Prostate gland (tissue), 2 donors: ENCODE results near the gene RNU6-8. TPM values are rescaled to one million over a fixed set of nuclear protein-coding genes. Genes with fewer than 3 reads are reported as not detected.

Source experiments
- DNase-seq: peaks from one replicate; pipeline ENCODE4 v3.0.0-alpha.2; 2019; ENCODE audit warnings: low spot score
- H3K27ac ChIP-seq, 2 donors: fragments of 200-600 bp; sonication (generic); 2 replicates each; pipeline ENCODE4 v1.5.1; 2017 to 2019
- H3K27me3 ChIP-seq: fragments of 200-600 bp; sonication (generic); replicated peaks from 2 replicates; pipeline ENCODE4 v1.5.1; 2019; ENCODE audit not compliant: insufficient read depth
- H3K36me3 ChIP-seq, 2 donors: fragments of 200-600 bp; sonication (generic); 1 replicate in 1 of 2; 2 replicates in 1 of 2; pipeline versions ENCODE4 v1.5.1 to v1.8.1; 2017 to 2019
- H3K4me1 ChIP-seq: fragments of 200-600 bp; sonication (generic); replicated peaks from 2 replicates; pipeline ENCODE4 v1.5.1; 2019
- H3K4me3 ChIP-seq, 2 donors: fragments of 200-600 bp; sonication (generic); 2 replicates each; pipeline ENCODE4 v1.5.1; 2017 to 2019
- H3K9me3 ChIP-seq: fragments of 200-600 bp; sonication (generic); 2 replicates; pipeline ENCODE4 v1.5.1; 2017
- POLR2A ChIP-seq: fragments of 450-650 bp; IDR thresholded peaks from one replicate; pipeline ENCODE4 v1.6.1; 2016; ENCODE audit warnings: antibody characterized with exemption, mild to moderate bottlenecking
- POLR2AphosphoS5 ChIP-seq: sonication (generic); formaldehyde crosslinking; IDR thresholded peaks from one replicate; pipeline ENCODE4 v1.6.1; 2017; ENCODE audit warnings: antibody characterized with exemption
- WGBS: methylation state at CpG from one replicate; pipeline ENCODE4 v1.1.5; 2018; 5-methylcytosine and 5-hydroxymethylcytosine counted together
- intact Hi-C: fragments of 100-400 bp; cut with DNase I; formaldehyde crosslinking; loops from one replicate; pipeline ENCODE4 v1.14.2; 2022
- small RNA-seq, 2 donors: library from RNA; depleted of rRNA; stranded (forward); fragments of <200 nt; gene quantifications; one replicate each; pipeline ENCODE3, GENCODE V24; 2016
- total RNA-seq, 2 donors: library from RNA; depleted of rRNA; stranded (reverse); fragments of >200 nt; gene quantifications; one replicate each; pipeline ENCODE4 v1.1.0, GENCODE V29; 2016
- TF ChIP-seq, protein P1 (sequence below), 4 experiments: fragments of 200-600 bp in 2 of 4; fragments of 450-650 bp in 2 of 4; sonication (generic) in 2 of 4; IDR thresholded peaks; 1 replicate in 3 of 4; 2 replicates in 1 of 4; pipeline ENCODE4 v1.5.1; 2016 to 2019; ENCODE audit warnings: antibody characterized with exemption in 4 of 4, mild to moderate bottlenecking in 2 of 4, moderate library complexity in 2 of 4

RNU6-8 gene
- total RNA-seq, 2 donors from 2014 or later = not detected

DNA sequence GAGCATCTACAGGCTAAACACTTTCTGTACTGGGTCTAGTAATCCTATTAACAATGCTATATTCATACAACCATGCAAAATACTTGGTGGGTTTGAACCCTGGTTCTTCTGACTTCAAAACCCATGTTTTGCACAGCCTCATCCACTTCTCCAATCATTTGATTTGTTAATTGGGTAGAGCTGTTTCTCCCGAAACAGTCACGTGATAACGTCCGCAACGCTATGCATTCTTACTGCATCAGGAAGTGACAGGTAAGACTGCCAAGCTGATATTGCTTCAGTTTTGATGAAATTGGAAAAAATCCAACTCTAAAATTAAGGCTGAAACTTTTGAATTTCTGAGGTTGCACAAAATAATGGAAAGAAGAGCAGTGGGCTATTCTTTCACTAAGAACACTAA, 31.6 kb downstream of the RNU6-8 start:
- DNase-seq = no peak
- 88% methylated on average over 5 of the region's 5 CpGs for WGBS
- Histone ChIP-seq H3K4me3 (no peak overlapping the region), H3K4me1 (no peaks in the 10 kb centered on the region), H3K9me3 (no peaks in the 10 kb centered on the region), H3K27ac (no peak overlapping the region), H3K27me3 (no peaks in the 10 kb centered on the region), H3K36me3 (no peaks in the 10 kb centered on the region)
- TF ChIP-seq POLR2A (no peak), POLR2AphosphoS5 (no peak)
- TF ChIP-seq, protein P1, sequence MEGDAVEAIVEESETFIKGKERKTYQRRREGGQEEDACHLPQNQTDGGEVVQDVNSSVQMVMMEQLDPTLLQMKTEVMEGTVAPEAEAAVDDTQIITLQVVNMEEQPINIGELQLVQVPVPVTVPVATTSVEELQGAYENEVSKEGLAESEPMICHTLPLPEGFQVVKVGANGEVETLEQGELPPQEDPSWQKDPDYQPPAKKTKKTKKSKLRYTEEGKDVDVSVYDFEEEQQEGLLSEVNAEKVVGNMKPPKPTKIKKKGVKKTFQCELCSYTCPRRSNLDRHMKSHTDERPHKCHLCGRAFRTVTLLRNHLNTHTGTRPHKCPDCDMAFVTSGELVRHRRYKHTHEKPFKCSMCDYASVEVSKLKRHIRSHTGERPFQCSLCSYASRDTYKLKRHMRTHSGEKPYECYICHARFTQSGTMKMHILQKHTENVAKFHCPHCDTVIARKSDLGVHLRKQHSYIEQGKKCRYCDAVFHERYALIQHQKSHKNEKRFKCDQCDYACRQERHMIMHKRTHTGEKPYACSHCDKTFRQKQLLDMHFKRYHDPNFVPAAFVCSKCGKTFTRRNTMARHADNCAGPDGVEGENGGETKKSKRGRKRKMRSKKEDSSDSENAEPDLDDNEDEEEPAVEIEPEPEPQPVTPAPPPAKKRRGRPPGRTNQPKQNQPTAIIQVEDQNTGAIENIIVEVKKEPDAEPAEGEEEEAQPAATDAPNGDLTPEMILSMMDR (IDR thresholded peaks at IDR 0.05) = no peak
- intact Hi-C loops = no loop called here

DNA sequence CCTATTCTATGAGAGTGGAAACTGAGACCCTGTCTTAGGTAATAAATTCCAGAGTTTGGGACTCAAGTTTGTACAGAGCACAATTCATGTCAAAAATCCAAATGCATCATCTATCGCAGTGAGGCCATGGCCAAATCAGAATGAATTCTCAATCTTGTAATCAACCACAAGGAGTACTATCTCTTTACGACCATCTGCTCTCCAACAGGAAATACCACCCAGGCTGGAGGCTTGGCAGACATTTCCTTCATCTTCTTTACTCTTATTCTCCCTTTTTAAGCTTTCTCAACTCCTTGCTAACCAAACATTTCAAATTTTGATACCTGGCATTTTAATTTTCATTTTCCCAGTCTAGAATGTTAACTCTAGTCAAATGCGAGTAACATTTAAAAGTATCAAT, 33.9 kb downstream of the RNU6-8 start:
- Histone ChIP-seq H3K27me3 (no peaks in the 10 kb centered on the region), H3K36me3 (no peaks in the 10 kb centered on the region), H3K4me3 (no peak overlapping the region), H3K27ac (no peak overlapping the region), H3K4me1 (no peaks in the 10 kb centered on the region), H3K9me3 (no peaks in the 10 kb centered on the region)
- intact Hi-C loops = no loop called here
- DNase-seq = no peak
- TF ChIP-seq POLR2A (no peak), POLR2AphosphoS5 (no peak)
- TF ChIP-seq, protein P1 (IDR thresholded peaks at IDR 0.05) = no peak
- WGBS = 83% methylated on average over 3 of the region's 3 CpGs

DNA sequence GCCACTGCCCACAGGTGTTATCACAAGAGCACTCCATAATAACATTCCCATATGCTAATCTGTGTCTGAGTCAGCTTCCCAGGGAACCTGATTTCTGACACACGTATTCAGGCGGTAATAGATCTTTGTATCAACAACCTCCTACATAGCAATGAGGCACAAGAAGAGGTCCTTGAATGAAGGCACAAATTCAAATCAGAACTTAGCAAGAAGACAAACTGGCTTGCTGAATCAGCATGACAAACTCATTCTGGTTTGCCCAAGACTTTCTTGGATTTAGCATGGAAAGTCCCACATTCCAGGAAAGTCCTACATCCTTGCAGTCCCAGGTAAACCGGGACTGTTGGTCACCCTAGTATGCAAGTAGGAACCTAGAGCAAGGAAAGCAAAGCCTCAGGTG, 35.2 kb downstream of the RNU6-8 start:
- Histone ChIP-seq H3K27ac (no peak overlapping the region), H3K9me3 (no peaks in the 10 kb centered on the region), H3K4me1 (no peaks in the 10 kb centered on the region), H3K27me3 (no peaks in the 10 kb centered on the region), H3K4me3 (no peak overlapping the region), H3K36me3 (no peaks in the 10 kb centered on the region)
- intact Hi-C loops = no loop called here
- 86% methylated on average over 3 of the region's 3 CpGs for WGBS
- TF ChIP-seq POLR2A (no peak), POLR2AphosphoS5 (no peak)
- TF ChIP-seq, protein P1 (IDR thresholded peaks at IDR 0.05) = no peak
- no peak for DNase-seq

DNA sequence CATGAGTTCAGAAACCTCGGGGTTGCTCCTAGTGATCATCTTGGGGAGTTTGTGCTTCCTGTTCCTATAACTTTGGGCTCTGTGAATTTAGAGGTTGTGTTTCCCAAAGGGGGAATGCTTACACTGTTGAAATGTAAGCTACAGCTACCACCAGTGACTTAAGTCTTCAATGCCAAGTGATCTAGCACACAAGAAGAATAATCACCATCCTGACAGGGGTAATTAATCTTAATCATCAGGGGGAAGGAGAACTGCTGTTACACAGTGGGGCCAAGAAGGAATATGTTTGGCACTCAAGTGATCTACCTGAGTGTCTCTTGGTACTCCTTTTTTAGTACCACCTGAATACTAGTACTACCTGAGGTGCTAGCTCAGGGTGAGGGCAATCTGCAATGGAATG, 36.1 kb downstream of the RNU6-8 start:
- no peak overlapping the region for H3K27ac ChIP-seq
- 89% methylated on average over 1 of the region's 1 CpG for WGBS
- intact Hi-C loops = no loop called here
- no peaks in the 10 kb centered on the region for H3K27me3 ChIP-seq
- no peak overlapping the region for H3K4me3 ChIP-seq
- no peaks in the 10 kb centered on the region for H3K9me3 ChIP-seq
- no peaks in the 10 kb centered on the region for H3K4me1 ChIP-seq
- TF ChIP-seq POLR2AphosphoS5 = no peak
- TF ChIP-seq POLR2A = no peak
- TF ChIP-seq, protein P1 (IDR thresholded peaks at IDR 0.05) = no peak
- DNase-seq = no peak
- no peaks in the 10 kb centered on the region for H3K36me3 ChIP-seq

DNA sequence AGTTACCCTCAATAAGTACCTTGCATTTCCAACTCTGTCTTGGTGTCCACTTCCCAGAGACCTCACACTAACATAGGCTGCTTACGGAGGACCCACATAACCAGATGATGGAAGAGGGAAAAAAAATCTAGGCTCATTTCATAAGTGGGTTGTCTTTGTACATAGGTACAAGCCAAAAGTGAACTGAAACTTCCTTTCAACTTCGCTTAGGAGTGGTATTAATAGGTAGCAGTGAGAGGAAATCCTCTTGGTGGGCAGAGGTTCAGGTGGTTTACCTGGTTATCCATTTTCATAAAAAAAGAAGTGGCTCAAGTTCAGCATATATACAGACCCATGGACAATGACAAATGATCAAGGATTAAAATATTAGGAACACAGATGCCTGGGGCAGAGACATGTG, 37.0 kb downstream of the RNU6-8 start:
- H3K36me3 ChIP-seq = no peaks in the 10 kb centered on the region
- H3K27me3 ChIP-seq = no peaks in the 10 kb centered on the region
- WGBS = 97% methylated on average over 2 of the region's 2 CpGs
- intact Hi-C loops = no loop called here
- TF ChIP-seq POLR2AphosphoS5 (no peak), POLR2A (no peak)
- TF ChIP-seq, protein P1 (IDR thresholded peaks at IDR 0.05) = no peak
- no peak overlapping the region for H3K27ac ChIP-seq
- no peaks in the 10 kb centered on the region for H3K9me3 ChIP-seq
- H3K4me1 ChIP-seq = no peaks in the 10 kb centered on the region
- no peak for DNase-seq
- H3K4me3 ChIP-seq = no peak overlapping the region

Small RNAs within 50 kb of the gene (small RNA-seq; reads per million reads assigned to genes)
- gene RNU6-7 (0 reads per million in 2 donors), gene RNU6-8 (0.10 to 0.19 reads per million in 2 donors)

Other genes with a start within 250 kb of the RNU6-8 start
- gene ARHGAP5, start 126.0 kb downstream of the RNU6-8 start, total RNA-seq = 100 to 1,000 TPM in 1 of 2 donors, 10 to 100 TPM in 1; 83.3 to 112 TPM
- not detected for gene RNU6-7, start 1.2 kb downstream of the RNU6-8 start, total RNA-seq
- 1 to 10 TPM; 3.6 to 9.9 TPM for gene AKAP6, start 126.0 kb upstream of the RNU6-8 start, total RNA-seq